SU-DHL-6 (cell line): ENCODE results near the gene CMPK1.

ENCODE experiments used
- EZH2phosphoT487 ChIP-seq: fragments of 200-600 bp; sonication (generic), shearing (Covaris generic); conservative IDR thresholded peaks from 2 replicates; pipeline ENCODE4 v1.6.1; 2018; ENCODE audit warnings: mild to moderate bottlenecking, antibody characterized with exemption, low read length, moderate library complexity, mixed read lengths
- TF ChIP-seq, protein P1 (sequence below): fragments of 200-600 bp; sonication (generic); IDR thresholded peaks from one replicate; pipeline ENCODE4 v1.5.1; 2017; ENCODE audit warnings: antibody characterized with exemption, mild to moderate bottlenecking, low read length, moderate library complexity; ENCODE audit not compliant: insufficient read depth, poor library complexity, severe bottlenecking

DNA sequence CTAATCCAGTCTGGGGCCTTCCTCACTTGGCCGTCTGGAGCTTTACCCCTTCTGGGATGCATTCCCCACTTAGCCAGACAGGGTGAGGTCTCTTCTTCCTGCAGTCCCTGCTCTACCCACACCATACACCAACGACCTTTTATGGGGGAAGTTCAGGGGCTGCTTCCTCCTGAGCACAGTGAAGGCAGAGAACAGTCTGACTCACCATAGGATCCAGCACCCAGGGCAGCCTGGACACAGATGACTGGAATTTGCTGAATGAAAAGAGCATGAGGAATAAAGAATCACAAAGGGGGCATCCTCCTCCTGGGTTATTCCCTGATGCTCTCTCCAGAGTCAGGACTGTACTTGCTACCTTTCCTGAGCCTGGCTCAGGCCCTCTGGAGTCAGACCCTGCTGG, 77.8 kb downstream of the CMPK1 start:
- TF ChIP-seq, protein P1, sequence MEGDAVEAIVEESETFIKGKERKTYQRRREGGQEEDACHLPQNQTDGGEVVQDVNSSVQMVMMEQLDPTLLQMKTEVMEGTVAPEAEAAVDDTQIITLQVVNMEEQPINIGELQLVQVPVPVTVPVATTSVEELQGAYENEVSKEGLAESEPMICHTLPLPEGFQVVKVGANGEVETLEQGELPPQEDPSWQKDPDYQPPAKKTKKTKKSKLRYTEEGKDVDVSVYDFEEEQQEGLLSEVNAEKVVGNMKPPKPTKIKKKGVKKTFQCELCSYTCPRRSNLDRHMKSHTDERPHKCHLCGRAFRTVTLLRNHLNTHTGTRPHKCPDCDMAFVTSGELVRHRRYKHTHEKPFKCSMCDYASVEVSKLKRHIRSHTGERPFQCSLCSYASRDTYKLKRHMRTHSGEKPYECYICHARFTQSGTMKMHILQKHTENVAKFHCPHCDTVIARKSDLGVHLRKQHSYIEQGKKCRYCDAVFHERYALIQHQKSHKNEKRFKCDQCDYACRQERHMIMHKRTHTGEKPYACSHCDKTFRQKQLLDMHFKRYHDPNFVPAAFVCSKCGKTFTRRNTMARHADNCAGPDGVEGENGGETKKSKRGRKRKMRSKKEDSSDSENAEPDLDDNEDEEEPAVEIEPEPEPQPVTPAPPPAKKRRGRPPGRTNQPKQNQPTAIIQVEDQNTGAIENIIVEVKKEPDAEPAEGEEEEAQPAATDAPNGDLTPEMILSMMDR, result no peak
- no peak for TF ChIP-seq EZH2phosphoT487
